Parathyroid adenoma (tissue), 2 donors: ENCODE results near the gene PRR30.

ENCODE experiments used
- H2AFZ ChIP-seq: fragments of 300-600 bp; sonication (generic); one replicate; pipeline ENCODE4 v1.7.0; 2017; ENCODE audit warnings: antibody characterized with exemption, mild to moderate bottlenecking
- H3K27ac ChIP-seq: fragments of 300-600 bp; sonication (generic); one replicate; pipeline ENCODE4 v1.7.0; 2017
- H3K27me3 ChIP-seq: fragments of 300-600 bp; sonication (generic); one replicate; pipeline ENCODE4 v1.7.0; 2017; ENCODE audit warnings: low read length; ENCODE audit not compliant: control insufficient read depth, insufficient read depth
- H3K36me3 ChIP-seq: fragments of 300-600 bp; sonication (generic); one replicate; pipeline ENCODE4 v1.7.0; 2017; ENCODE audit warnings: low read length; ENCODE audit not compliant: control insufficient read depth, insufficient read depth
- H3K4me1 ChIP-seq: fragments of 300-600 bp; sonication (generic); one replicate; pipeline ENCODE4 v1.7.0; 2017; ENCODE audit warnings: control low read depth
- H3K4me2 ChIP-seq: fragments of 300-600 bp; sonication (generic); one replicate; pipeline ENCODE4 v1.7.0; 2017; ENCODE audit warnings: low read length
- H3K4me3 ChIP-seq: fragments of 300-600 bp; sonication (generic); one replicate; pipeline ENCODE4 v1.7.0; 2017; ENCODE audit warnings: low read depth, low read length
- H3K79me2 ChIP-seq: fragments of 300-600 bp; sonication (generic); one replicate; pipeline ENCODE4 v1.7.0; 2017; ENCODE audit warnings: control low read depth
- H3K9ac ChIP-seq: fragments of 300-600 bp; sonication (generic); one replicate; pipeline ENCODE4 v1.7.0; 2017; ENCODE audit warnings: mild to moderate bottlenecking
- H3K9me3 ChIP-seq: fragments of 300-600 bp; sonication (generic); one replicate; pipeline ENCODE4 v1.7.0; 2017; ENCODE audit warnings: low read length; ENCODE audit not compliant: control insufficient read depth
- TF ChIP-seq, protein P1 (sequence below): fragments of 300-600 bp; sonication (generic); IDR thresholded peaks from one replicate; pipeline ENCODE4 v1.7.0; 2017; ENCODE audit warnings: antibody characterized with exemption, mild to moderate bottlenecking
- donor health status: primary hyperparathyroidism.

PRR30 gene

DNA sequence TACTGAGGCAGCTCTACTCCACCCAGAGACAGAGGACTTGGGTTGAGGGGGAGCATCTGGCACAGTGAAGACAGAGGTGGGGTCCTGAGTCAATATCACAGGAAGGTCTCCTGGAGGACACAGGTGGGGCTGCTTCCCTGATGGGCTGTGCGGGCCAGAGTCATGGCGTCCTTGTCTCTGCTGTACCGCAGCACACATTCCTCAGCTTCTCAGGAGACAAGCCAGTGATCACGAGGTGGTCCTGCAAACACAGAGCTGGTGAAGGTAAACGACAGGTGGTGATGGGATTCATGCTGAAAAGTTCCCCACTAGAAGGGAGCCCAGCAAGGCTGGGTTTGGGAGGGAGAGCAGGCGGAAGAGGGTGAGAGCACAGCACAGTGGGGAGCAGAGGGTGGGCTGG lies 19.3 kb upstream of the PRR30 start:
- no peaks in the 10 kb centered on the region for H3K79me2 ChIP-seq

DNA sequence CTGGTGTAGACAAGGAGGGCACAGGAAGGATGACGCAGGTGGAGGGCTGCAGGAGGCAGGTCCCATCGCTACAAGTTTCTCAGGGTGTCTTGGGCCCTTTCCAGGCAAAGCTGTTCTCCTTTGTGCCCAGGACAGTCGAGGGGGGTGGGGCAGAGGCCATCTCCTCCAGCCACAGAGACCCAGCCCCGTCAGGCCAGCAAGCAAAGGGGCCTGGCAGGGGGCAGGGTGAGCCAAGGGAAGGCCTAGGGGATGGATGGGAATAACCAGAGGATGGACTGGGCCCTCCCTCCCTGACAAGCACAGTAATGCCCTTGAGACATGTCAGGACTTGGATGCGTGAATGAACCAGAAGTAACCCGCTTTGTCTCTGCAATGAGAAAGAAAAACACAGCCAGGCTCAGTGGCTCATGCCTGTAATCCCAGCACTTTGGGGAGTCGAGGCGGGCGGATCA lies 15.9 kb upstream of the PRR30 start:
- Histone ChIP-seq H3K36me3 (no peaks in the 10 kb centered on the region), H3K79me2 (no peaks in the 10 kb centered on the region), H3K27me3 (no peaks in the 10 kb centered on the region), H3K9me3 (no peaks in the 10 kb centered on the region), H2AFZ (no peak overlapping the region), H3K9ac (no peak overlapping the region), H3K4me2 (no peak overlapping the region), H3K27ac (no peak overlapping the region), H3K4me1 (no peaks in the 10 kb centered on the region), H3K4me3 (no peak overlapping the region)
- TF ChIP-seq, protein P1, sequence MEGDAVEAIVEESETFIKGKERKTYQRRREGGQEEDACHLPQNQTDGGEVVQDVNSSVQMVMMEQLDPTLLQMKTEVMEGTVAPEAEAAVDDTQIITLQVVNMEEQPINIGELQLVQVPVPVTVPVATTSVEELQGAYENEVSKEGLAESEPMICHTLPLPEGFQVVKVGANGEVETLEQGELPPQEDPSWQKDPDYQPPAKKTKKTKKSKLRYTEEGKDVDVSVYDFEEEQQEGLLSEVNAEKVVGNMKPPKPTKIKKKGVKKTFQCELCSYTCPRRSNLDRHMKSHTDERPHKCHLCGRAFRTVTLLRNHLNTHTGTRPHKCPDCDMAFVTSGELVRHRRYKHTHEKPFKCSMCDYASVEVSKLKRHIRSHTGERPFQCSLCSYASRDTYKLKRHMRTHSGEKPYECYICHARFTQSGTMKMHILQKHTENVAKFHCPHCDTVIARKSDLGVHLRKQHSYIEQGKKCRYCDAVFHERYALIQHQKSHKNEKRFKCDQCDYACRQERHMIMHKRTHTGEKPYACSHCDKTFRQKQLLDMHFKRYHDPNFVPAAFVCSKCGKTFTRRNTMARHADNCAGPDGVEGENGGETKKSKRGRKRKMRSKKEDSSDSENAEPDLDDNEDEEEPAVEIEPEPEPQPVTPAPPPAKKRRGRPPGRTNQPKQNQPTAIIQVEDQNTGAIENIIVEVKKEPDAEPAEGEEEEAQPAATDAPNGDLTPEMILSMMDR = no peak

More for the DNA sequence above, 19.3 kb upstream of the PRR30 start:
- no peaks in the 10 kb centered on the region for H3K36me3 ChIP-seq
- no peaks in the 10 kb centered on the region for H3K27me3 ChIP-seq
- no peak overlapping the region for H2AFZ ChIP-seq
- no peak overlapping the region for H3K4me3 ChIP-seq
- TF ChIP-seq, protein P1 = no peak
- no peak overlapping the region for H3K4me2 ChIP-seq
- no peaks in the 10 kb centered on the region for H3K9me3 ChIP-seq
- H3K9ac ChIP-seq = no peak overlapping the region
- no peaks in the 10 kb centered on the region for H3K4me1 ChIP-seq
- H3K27ac ChIP-seq = no peak overlapping the region

GRCh38 chr2:27154488-27154887 lies 15.3 kb upstream of the PRR30 start:
- Histone ChIP-seq H2AFZ (no peak overlapping the region), H3K27ac (no peak overlapping the region), H3K9ac (no peak overlapping the region), H3K4me2 (no peak overlapping the region), H3K9me3 (no peaks in the 10 kb centered on the region), H3K36me3 (no peaks in the 10 kb centered on the region), H3K4me3 (no peak overlapping the region), H3K4me1 (no peaks in the 10 kb centered on the region), H3K79me2 (no peaks in the 10 kb centered on the region), H3K27me3 (no peaks in the 10 kb centered on the region)
- TF ChIP-seq, protein P1 = no peak

DNA sequence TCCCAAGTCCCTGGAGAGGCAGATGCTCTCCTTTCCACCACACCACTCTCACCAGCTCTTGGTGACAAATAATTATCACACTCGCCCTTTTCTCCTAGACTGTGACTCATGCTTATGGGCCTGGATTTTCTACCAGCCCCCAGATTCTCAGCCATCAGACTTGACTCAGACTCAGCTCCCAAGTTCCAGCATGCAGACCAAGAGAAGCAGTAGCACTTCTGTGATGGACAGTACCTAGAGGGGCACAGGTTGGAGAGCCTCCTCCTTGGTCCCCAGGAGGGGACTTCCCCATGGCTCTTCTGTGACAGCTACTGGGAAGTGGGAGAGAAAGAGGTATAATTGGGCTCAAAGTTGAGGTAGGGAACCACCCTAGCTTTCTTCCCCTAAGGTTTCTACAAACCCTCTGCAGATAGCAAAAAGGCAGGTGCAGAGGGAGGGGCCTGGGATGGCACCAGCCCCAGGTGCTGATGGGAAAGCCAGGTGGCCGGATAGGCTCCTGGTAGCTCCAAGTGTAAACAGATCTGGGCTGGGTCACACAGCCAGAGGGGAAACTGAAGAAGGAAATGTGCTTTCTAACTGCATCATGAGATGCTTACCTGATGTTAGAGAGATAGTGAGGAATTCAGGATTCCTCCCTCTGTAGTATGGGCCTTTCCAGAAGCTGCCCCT lies 13.7 kb upstream of the PRR30 start:
- Histone ChIP-seq H3K4me3 (no peak overlapping the region), H3K4me2 (no peak overlapping the region), H3K27ac (no peak overlapping the region), H3K9ac (no peak overlapping the region), H3K79me2 (no peaks in the 10 kb centered on the region), H2AFZ (no peak overlapping the region), H3K36me3 (no peaks in the 10 kb centered on the region), H3K9me3 (no peaks in the 10 kb centered on the region), H3K4me1 (no peaks in the 10 kb centered on the region), H3K27me3 (no peaks in the 10 kb centered on the region)
- TF ChIP-seq, protein P1 = no peak
